ENCODE results near the gene CCNG2. TPM values are rescaled to one million over a fixed set of nuclear protein-coding genes. Genes with fewer than 3 reads are reported as not detected.
A peak's percentile ranks its signal among the peaks of the same experiment; 100 is the strongest.

The CCNG2 gene
- total RNA-seq, 1 experiment from 2014 or later = 10.6 TPM

DNA sequence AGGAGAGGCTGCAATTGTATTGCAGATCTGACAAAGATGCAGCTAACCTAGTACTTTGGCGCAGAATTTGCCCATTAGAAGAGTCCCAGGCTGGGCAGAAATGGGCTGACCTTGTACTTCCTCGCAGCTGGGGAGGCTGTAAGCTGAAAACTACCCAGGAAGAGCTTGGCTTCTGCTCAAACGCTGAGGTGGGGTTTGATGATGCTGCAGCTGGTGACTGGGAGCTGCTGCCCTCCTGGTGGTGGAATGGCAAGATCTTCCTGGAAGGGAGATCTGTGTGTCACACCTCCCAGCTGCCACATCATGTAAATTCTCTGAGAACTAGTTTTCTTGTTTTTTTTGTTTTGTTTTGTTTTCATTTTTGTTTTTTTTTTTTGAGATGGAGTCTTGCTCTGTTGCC is 17.4 kb downstream of the CCNG2 start:
- no CpG with 5 or more reads among the region's 3 CpGs for WGBS (ENCODE audit: extremely low coverage, insufficient read length, low lambda C conversion rate)
- no peak overlapping the region for H2BK5ac ChIP-seq (ENCODE audit: insufficient read length, low read length)
- H3K4me3 Mint-ChIP-seq = no peak overlapping the region
- no peak overlapping the region for H2BK15ac ChIP-seq (ENCODE audit: low read depth, low read length)
- no peak overlapping the region for H3K23ac ChIP-seq (ENCODE audit: insufficient read length, low read depth, low read length)
- peak; percentile 17; the same call in 1 of the 3 replicates for TF ChIP-seq CTCF (conservative IDR thresholded peaks at IDR 0.05)
- H3K9me3 ChIP-seq (ENCODE audit: control insufficient read depth, low read depth, low read length) = no peaks in the 10 kb centered on the region
- H3K27ac ChIP-seq (ENCODE audit: insufficient read length, low read depth, low read length) = no peak overlapping the region
- peak; percentile 34 for DNase-seq
- peaks cover 13% of the 10 kb centered on the region; the same call in 1 of the 2 replicates for H3K27me3 ChIP-seq (ENCODE audit: insufficient read depth, low read length)
- no peak overlapping the region for H2BK20ac ChIP-seq (ENCODE audit: low read depth, low read length, poor library complexity, severe bottlenecking)
- H3K79me2 ChIP-seq (ENCODE audit: insufficient read depth, low read length) = no peaks in the 10 kb centered on the region
- no peak overlapping the region for H2AK5ac ChIP-seq (ENCODE audit: insufficient read length, low read length)
- H3K4me1 Mint-ChIP-seq = peaks cover 38 to 58% of the 10 kb centered on the region in 2 experiments
- no peak overlapping the region for H2BK120ac ChIP-seq (ENCODE audit: low read depth, low read length, poor library complexity, severe bottlenecking)
- no peak overlapping the region for H2AFZ ChIP-seq (ENCODE audit: low read length)
- H3K9ac ChIP-seq (ENCODE audit: extremely low read depth, insufficient read length, low read length) = no peak overlapping the region
- H3K9me3 Mint-ChIP-seq = no peaks in the 10 kb centered on the region
- H3K4ac ChIP-seq (ENCODE audit: low read depth, low read length) = no peak overlapping the region
- no peaks in the 10 kb centered on the region for H3K79me1 ChIP-seq (ENCODE audit: insufficient read depth, low read depth, low read length, poor library complexity, severe bottlenecking)
- no peaks in the 10 kb centered on the region for H3K4me1 ChIP-seq (ENCODE audit: insufficient read depth, low read length)
- H4K20me1 ChIP-seq (ENCODE audit: control insufficient read depth, insufficient read depth, insufficient read length) = no peaks in the 10 kb centered on the region
- H3T11ph ChIP-seq (ENCODE audit: low read length) = no peak overlapping the region
- no peak overlapping the region for H4K5ac ChIP-seq (ENCODE audit: insufficient read length, low read depth, low read length)
- H4K91ac ChIP-seq (ENCODE audit: insufficient read length, low read depth, low read length) = no peak overlapping the region
- H3K27ac Mint-ChIP-seq = peak overlapping the region in 1 of 3 experiments; percentile 11; a peak in 1 of 7 replicates
- H3K27me3 Mint-ChIP-seq (ENCODE audit: low read depth) = peaks cover 68% of the 10 kb centered on the region
- no peak overlapping the region for H3K18ac ChIP-seq (ENCODE audit: insufficient read length, low read depth, low read length)
- peaks cover 5 to 16% (median 15%) of the 10 kb centered on the region in 3 experiments; a peak in 6 of 7 replicates for H3K36me3 Mint-ChIP-seq (ENCODE audit: insufficient read depth in 1 of 3, low read depth in 3 of 3)
- no peak overlapping the region for H4K8ac ChIP-seq (replicated peaks; ENCODE audit: insufficient read length, low read depth, low read length)
- no peak overlapping the region for H2BK12ac ChIP-seq (ENCODE audit: insufficient read length, low read depth, low read length)
- no peak overlapping the region for H3K4me2 ChIP-seq (ENCODE audit: insufficient read depth, insufficient read length, low read length)
- no peaks in the 10 kb centered on the region for H3K23me2 ChIP-seq (ENCODE audit: insufficient read length, low read depth, low read length, poor library complexity, severe bottlenecking)
- no peak overlapping the region for H3K56ac ChIP-seq (ENCODE audit: insufficient read length, low read depth, low read length)
- no peak overlapping the region for H3K14ac ChIP-seq (ENCODE audit: insufficient read depth, low read length)

Data from H9 (cell line).